HEK293T (cell line): ENCODE measurements around the gene AKAP6.

ENCODE experiments used
- ARNT ChIP-seq: fragments of 450-650 bp; IDR thresholded peaks from 2 replicates; pipeline ENCODE4 v1.6.1; 2017; ENCODE audit warnings: mild to moderate bottlenecking
- ELF4 ChIP-seq: fragments of 450-650 bp; IDR thresholded peaks from 2 replicates; pipeline ENCODE4 v1.6.1; 2017; ENCODE audit warnings: antibody characterized with exemption
- FOXA1 ChIP-seq: fragments of 450-650 bp; IDR thresholded peaks from 2 replicates; pipeline ENCODE4 v1.6.1; 2016; ENCODE audit warnings: mild to moderate bottlenecking
- FOXK2 ChIP-seq: fragments of 450-650 bp; IDR thresholded peaks from 2 replicates; pipeline ENCODE4 v1.6.1; 2016; ENCODE audit warnings: mild to moderate bottlenecking
- SP1 ChIP-seq: fragments of 450-650 bp; IDR thresholded peaks from 2 replicates; pipeline ENCODE4 v1.6.1; 2017

GRCh38 chr14:32480337-32480736 is 151.2 kb downstream of the AKAP6 start:
- TF ChIP-seq FOXA1 = no peak
- no peak for TF ChIP-seq FOXK2
- no peak for TF ChIP-seq ARNT
- no peak for TF ChIP-seq SP1
- TF ChIP-seq ELF4 = no peak
